ENCODE data around the gene HEPACAM.

The HEPACAM gene

DNA sequence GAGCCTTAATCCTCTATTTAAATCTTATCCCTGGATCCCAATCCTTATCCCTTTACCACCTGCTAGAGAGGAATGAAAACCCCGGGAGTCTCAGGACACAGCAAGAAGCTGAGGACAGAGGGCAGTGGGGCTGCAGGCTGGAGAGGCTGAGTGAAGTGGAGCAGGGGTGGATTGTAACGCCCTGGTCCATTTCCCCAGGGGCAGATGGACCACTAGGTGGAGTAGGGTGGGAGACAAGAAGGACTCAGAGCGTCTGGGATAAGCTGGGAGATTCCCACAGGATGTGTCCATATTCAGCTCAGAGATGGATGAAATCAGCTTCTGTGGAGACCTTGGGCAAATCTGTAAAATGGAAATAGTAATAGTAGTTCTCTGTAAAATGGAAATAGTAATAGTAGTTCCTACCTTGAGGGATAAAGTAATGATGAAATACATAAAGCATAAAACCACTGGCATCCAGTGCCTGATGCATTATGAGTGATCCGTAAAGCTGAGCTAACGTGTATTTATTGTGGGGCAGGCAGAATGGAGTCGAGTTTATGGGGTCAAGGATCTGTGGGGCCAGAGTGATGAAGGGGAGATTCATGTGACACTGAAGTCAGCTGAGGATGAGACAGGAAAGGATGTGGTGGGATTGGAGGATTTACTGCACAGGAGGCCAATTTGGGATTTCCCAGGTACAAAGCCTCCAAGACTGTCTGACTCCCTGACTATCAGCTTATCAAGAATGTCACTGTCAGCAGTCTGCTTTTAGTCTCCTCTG lies 36.3 kb downstream of the HEPACAM start:
- Mint-ChIP-seq H3K4me3 (no peak overlapping the region), H3K4me1 (no peaks in the 10 kb centered on the region), H3K9me3 (no peaks in the 10 kb centered on the region), H3K36me3 (ENCODE audit: low read depth) (no peaks in the 10 kb centered on the region), H3K27me3 (peaks cover 14% of the 10 kb centered on the region), H3K27ac (no peak overlapping the region)
- ATAC-seq (no peak), DNase-seq (no peak)

DNA sequence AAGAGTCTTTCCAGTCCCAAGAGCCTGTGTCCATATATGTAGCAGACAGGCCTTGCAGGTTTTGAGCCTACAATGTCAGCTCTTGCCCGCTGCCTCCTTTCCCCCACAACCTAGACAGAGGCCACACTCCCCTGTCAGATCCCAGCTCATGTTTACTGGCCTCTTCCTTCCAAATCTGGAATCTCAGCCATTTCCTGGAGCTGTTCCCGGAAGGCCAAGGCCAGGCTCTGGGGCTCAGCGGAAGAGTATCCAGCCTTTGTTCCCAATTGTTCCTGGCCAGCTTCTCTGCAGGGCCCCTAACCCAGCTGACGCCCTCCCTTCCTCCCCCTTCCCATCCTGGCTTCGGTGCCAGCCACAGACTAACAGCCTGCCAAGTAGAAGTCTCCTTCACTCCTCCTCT lies 37.1 kb downstream of the HEPACAM start:
- H3K36me3 Mint-ChIP-seq (ENCODE audit: low read depth) = no peaks in the 10 kb centered on the region
- DNase-seq (no peak), ATAC-seq (no peak)
- H3K4me3 Mint-ChIP-seq = no peak overlapping the region
- H3K27me3 Mint-ChIP-seq = peaks cover 14% of the 10 kb centered on the region
- H3K9me3 Mint-ChIP-seq = no peaks in the 10 kb centered on the region
- H3K4me1 Mint-ChIP-seq = no peaks in the 10 kb centered on the region
- no peak overlapping the region for H3K27ac Mint-ChIP-seq

DNA sequence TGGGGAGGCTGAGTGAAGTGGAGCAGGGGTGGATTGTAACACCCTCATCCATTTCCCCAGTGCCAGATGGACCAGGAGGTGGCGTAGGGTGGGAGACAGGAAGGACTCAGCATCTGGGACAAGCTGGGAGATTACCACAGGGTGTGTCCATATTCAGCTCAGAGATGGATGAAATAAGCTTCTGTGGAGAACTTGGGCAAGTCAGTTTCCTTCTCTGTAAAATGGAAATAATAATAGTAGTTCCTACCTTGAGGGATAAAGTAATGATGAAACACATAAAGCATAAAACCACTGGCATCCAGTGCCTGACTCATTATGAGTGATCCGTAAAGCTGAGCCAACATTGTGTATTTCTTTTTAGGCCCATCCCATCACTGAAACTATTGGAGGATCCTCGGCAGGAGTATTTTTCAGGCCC lies 37.6 kb downstream of the HEPACAM start:
- DNase-seq (no peak), ATAC-seq (no peak)
- H3K4me1 Mint-ChIP-seq = no peaks in the 10 kb centered on the region
- H3K9me3 Mint-ChIP-seq = no peaks in the 10 kb centered on the region
- H3K36me3 Mint-ChIP-seq (ENCODE audit: low read depth) = no peaks in the 10 kb centered on the region
- no peak overlapping the region for H3K27ac Mint-ChIP-seq
- H3K27me3 Mint-ChIP-seq = peaks cover 14% of the 10 kb centered on the region
- no peak overlapping the region for H3K4me3 Mint-ChIP-seq

DNA sequence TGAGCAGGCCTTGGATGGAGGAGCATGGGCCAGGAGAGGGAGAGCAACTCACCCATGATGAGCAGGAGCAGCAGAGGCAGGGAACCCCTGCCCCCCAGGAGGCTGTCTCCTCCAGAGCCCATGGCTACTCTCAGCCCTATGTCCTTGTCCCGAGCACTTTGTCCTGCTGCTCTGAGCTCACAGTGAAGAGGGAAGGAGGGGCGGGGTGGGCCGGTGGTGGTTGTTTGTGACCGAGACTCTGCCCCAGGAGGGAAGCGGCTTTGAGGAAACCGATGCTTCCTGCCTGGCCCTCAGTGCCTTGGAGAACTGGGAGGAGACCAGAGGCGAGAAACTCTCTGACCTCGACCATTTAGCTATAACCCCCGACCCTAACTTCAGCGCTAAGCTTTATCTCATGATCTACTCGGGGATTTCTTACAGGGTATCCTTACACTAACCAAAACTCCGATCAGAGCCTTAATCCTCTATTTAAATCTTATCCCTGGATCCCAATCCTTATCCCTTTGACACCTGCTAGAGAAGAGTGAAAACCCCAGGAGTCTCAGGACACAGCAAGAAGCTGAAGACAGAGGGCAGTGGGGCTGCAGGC lies 38.1 kb downstream of the HEPACAM start, which contains the start of gene ROBO4:
Gene ROBO4, minus strand, starts transcription at position 192 of the 589 bp plus-strand sequence. Its CDS starts 70 bp downstream, at position 122.
- no peak within 1 kb of the TSS for H3K27ac Mint-ChIP-seq

DNA sequence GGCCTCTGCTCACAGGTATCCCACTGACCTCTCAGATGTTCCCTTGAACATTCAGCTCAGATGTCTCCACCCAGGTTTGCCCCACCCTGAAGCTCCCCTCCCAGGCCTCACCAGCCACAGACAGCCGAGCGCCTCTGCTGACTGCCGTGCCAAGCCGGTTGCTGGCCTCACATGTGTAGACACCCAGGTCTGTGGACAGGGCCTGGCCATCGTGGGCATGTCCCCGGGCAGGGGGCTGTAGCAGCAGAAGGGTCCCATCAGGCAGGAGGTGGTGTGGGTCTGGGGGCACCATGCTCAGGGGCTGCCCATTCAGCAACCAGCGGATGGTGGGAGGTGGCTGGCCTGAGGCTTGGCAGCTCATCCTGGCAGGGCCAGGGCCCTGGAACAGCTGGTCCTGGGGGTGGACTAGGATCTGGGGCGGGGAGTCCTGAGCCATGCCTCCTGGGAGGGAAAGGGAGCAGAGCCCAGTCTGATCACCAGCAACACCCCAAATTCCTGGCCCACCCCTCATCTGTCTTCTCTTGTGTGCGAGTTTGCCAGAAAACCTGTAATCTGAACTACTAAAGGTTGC lies 38.9 kb downstream of the HEPACAM start:
- DNase-seq = no peak
- H3K36me3 Mint-ChIP-seq (ENCODE audit: low read depth) = no peaks in the 10 kb centered on the region
- no peak for ATAC-seq
- no peak overlapping the region for H3K4me3 Mint-ChIP-seq
- H3K9me3 Mint-ChIP-seq = no peaks in the 10 kb centered on the region
- H3K27ac Mint-ChIP-seq = no peak overlapping the region
- H3K27me3 Mint-ChIP-seq = peaks cover 14% of the 10 kb centered on the region
- no peaks in the 10 kb centered on the region for H3K4me1 Mint-ChIP-seq

More for the DNA sequence above, 38.1 kb downstream of the HEPACAM start, which contains the start of gene ROBO4:
- H3K9me3 Mint-ChIP-seq = no peaks in the 10 kb centered on the region
- DNase-seq (no peak), ATAC-seq (no peak)
- no peaks in the 10 kb centered on the region for H3K36me3 Mint-ChIP-seq (ENCODE audit: low read depth)
- H3K4me3 Mint-ChIP-seq = no peak within 1 kb of the TSS
- H3K4me1 Mint-ChIP-seq = no peaks in the 10 kb centered on the region
- peaks cover 14% of the 10 kb centered on the region for H3K27me3 Mint-ChIP-seq

DNA sequence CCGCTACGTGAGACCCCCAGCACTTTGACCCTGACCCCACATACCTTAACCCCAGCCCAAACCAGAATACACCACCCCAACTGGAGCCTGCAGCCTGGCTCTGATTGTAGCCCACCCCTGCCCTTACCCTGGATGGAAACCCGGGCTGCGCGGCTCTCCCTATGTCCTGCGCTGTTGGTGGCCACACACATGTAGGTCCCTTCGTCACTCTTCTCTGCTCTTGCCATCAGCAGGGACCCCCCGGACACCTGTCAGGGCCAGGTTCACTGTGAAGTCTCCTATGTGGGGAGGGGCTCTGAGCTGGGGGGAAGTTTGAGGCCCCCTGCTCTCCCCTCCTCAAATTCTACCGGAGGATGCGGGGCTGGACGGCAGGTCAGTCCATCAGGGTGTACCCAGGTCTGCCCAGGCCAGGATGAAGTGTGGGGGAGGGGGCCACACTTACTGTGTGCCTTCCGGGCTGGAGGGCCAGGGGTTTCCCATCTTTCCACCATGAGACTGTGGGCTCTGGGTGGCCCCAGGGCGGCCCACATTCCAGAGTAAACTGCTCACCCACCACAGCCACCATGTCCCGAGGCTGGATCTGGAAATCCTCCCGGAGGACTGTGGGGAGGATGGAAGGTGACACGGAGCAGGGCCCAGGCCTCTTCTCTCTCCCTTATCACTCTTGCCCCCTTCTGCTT lies 39.6 kb downstream of the HEPACAM start:
- Mint-ChIP-seq H3K27me3 (peaks cover 9% of the 10 kb centered on the region), H3K36me3 (ENCODE audit: low read depth) (no peaks in the 10 kb centered on the region), H3K27ac (no peak overlapping the region), H3K9me3 (no peaks in the 10 kb centered on the region), H3K4me3 (no peak overlapping the region), H3K4me1 (no peaks in the 10 kb centered on the region)
- DNase-seq (no peak), ATAC-seq (no peak)

DNA sequence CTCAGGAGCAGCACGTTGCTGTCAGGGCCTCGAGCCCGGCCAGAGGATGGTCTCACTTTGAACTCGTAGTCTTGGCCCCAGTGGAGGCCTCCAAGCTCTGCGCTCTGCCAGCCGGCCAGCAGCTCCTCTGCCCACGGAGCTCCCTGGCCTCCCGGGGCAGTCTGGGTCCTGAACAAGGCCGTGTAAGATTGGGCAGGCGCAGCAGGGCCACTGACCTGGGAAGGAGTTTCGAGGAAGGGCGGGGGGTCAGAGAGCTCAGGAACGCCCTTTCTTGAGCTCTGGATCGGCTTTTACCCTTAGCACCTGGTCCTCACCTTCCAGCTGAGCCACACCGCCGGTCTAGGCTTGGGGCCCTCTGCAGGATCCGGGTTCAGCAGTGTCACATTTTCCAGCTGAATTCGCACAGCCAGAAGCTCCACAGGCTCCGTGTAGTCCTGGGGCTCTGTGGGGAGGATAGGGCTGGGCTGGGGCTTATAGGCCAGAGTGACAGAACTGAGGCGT lies 40.3 kb downstream of the HEPACAM start:
- H3K4me1 Mint-ChIP-seq = no peaks in the 10 kb centered on the region

DNA sequence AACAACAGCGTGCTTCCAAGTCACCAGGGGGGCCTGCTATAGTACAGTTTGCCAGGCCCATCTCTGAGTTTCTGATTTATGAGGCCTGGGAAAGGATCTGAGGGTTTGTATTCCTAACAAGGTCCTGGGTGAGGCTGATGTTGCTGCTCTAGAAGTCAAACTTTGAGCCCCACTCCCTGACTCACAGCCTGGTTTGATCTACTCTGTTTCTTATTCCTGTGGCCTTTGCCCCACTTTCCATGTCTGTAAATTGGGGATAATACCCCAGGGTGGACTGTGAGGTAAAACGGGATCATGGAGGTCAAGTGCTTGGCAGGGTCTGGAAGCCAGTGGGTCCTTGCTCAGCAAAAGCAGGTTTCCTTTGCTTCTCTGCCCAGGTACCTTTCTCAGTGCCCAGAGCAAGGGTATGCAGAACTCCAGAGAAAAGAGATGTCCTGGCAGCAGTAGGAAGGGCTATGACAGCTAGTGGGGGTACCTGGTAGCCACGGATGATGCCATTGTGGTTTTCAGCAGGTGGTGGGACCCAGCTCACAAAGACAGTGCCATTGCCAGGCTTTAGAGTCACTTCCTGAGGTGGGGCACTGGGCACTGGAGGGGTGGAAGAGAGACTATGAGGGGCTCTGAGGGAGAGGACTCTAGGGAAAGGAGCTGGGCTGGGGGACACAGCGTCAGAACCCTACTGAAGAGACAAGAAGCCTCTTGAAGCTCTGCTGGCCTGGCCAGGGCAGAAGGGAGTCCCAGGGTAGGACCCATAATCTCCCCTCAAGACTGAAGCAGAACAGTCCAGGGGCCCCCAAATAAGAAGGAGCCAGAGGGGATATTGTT lies 41.0 kb downstream of the HEPACAM start:
- Mint-ChIP-seq H3K27me3 (peaks cover 9% of the 10 kb centered on the region), H3K4me3 (no peak overlapping the region), H3K9me3 (no peaks in the 10 kb centered on the region), H3K27ac (no peak overlapping the region), H3K36me3 (ENCODE audit: low read depth) (no peaks in the 10 kb centered on the region), H3K4me1 (no peaks in the 10 kb centered on the region)
- DNase-seq (no peak), ATAC-seq (no peak)

More for the DNA sequence above, 40.3 kb downstream of the HEPACAM start:
- H3K9me3 Mint-ChIP-seq = no peaks in the 10 kb centered on the region
- H3K27ac Mint-ChIP-seq = no peak overlapping the region
- ATAC-seq (no peak), DNase-seq (no peak)
- H3K4me3 Mint-ChIP-seq = no peak overlapping the region
- peaks cover 9% of the 10 kb centered on the region for H3K27me3 Mint-ChIP-seq
- no peaks in the 10 kb centered on the region for H3K36me3 Mint-ChIP-seq (ENCODE audit: low read depth)

DNA sequence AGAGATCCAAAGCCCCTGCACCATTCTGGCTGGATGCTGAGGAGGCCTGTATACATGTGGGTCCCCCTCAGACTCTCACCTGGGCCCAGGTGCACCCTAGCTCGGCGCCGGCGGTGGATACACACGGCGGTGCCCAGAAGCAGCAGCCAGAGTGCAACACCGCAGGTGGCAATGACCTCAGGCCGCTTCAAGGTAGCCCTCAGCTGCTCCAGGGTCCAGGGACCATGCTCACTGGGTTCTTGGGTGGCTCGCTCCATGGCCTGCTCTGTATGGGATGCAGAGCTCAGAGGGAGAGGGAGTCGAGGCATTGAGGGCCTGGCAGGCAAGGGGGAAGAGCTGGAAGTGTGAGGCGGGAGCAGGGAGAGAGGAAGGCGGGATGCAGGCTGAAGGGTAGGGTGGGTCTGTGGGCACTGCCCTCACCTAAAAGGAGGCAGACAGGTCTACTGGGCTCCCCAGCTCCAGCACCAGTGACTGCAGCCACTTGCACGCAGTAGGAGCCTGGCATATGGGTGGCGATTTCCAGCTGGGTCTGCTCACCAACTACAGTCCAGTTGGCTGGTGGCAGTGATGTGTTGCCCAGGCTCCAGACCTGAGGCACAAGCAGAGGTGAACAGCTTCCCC lies 42.0 kb downstream of the HEPACAM start:
- Mint-ChIP-seq H3K36me3 (ENCODE audit: low read depth) (no peaks in the 10 kb centered on the region), H3K27me3 (peaks cover 2% of the 10 kb centered on the region), H3K4me1 (no peaks in the 10 kb centered on the region), H3K27ac (no peak overlapping the region), H3K9me3 (no peaks in the 10 kb centered on the region), H3K4me3 (no peak overlapping the region)
- DNase-seq (no peak), ATAC-seq (no peak)

DNA sequence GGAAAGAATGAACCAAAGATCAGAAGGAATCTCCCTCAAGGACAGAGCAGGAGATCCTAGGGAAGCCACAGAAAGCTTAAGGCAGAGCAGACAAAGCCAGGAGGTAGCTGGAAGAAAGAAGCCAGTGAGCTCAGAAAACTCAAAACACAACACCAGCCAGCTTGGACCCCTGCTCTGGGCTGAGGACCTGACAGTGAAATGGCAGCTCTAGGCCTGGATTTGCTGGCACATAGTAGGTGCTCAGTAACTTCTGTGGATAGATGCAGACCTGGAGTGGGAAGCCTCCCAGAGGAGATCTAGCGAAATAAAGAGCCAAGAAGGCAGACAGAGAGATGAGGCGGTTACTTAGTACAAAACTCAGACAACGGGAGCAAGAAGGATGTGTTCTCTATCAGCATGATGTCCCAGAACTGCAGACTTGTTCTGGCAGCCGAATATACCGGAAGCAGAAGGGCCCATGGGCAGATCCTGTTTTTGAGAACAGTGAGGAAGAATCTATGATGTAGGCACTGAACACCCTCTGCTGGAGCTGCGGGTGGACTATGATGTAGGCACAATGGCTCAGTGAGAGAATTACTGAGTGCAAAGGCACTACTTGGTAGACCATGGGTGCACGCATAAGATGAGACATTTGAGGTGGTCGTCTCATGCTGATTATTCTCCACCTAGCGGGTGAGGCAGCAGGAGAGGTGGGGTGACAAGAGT lies 42.9 kb downstream of the HEPACAM start:
- no peak for ATAC-seq
- Mint-ChIP-seq H3K4me1 (no peaks in the 10 kb centered on the region), H3K27me3 (no peaks in the 10 kb centered on the region), H3K4me3 (no peak overlapping the region), H3K9me3 (no peaks in the 10 kb centered on the region), H3K27ac (no peak overlapping the region), H3K36me3 (ENCODE audit: low read depth) (no peaks in the 10 kb centered on the region)
- DNase-seq = no peak

DNA sequence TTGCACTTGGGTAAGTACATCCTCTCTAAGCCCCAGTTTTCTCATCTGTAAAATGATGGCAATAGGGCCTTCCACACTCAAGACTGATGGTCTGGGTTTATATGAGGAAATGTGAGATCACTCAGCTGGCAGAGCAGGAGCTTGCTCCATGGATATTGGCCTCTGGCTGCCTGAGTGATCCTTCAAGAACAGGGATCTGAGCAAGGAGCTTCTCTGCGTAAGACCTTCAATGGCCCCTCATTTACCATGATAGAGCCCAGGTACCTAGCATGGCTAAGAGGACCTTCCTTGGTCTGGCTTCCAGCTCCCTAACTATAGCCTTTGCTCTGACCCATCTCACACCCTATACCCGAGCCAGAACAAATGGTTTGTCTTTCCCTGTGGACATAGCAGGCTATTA lies 43.7 kb downstream of the HEPACAM start:
- Mint-ChIP-seq H3K9me3 (no peaks in the 10 kb centered on the region), H3K36me3 (ENCODE audit: low read depth) (no peaks in the 10 kb centered on the region), H3K4me1 (no peaks in the 10 kb centered on the region), H3K27ac (no peak overlapping the region), H3K4me3 (no peak overlapping the region), H3K27me3 (no peaks in the 10 kb centered on the region)
- ATAC-seq = no peak
- no peak for DNase-seq

DNA sequence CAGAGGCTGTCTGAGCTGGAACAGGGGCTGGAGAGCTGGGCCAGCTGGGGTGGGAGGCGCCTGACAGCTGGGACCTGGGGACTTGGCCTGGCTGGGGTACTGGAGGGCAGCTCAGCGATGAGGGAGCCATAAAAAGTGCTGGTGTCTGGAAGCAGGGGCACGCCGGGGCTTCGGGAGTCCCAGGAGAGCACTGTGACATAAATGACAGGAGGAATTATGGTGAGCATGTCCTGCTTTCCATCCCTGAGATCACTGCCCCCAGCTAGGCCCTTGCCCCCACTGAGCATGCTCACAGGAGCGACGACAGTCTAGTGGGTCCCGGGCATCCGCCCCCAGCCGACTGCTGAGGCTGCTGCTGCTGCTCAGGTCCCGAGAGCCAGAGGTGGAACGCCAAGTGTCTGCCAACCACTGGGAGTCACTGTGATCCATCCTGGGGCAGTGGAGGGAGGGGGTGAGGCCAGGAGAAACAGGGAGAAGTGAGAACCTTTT lies 44.4 kb downstream of the HEPACAM start:
- no peaks in the 10 kb centered on the region for H3K4me1 Mint-ChIP-seq

More for the DNA sequence above, 44.4 kb downstream of the HEPACAM start:
- ATAC-seq (no peak), DNase-seq (no peak)
- Mint-ChIP-seq H3K27me3 (peaks cover 2% of the 10 kb centered on the region), H3K4me3 (no peak overlapping the region), H3K36me3 (ENCODE audit: low read depth) (no peaks in the 10 kb centered on the region), H3K27ac (no peak overlapping the region), H3K9me3 (no peaks in the 10 kb centered on the region)
